Caco-2 (cell line): Measurements from ENCODE around the gene UBAP1. TPM values are rescaled to one million over a fixed set of nuclear protein-coding genes. Genes with fewer than 3 reads are reported as not detected.

Experiments
- BruUV-seq: library from RNA; stranded (reverse); fragments of 400-500 nt; replicated peaks from 2 replicates; lab custom pipeline; 2021; lab: Mats Ljungman, UMichigan
- CTCF ChIA-PET: fragments of 300-600 bp; sonication (Branson Sonifier 250); formaldehyde crosslinking; loops from one replicate; lab custom pipeline; 2022; ENCODE audit warnings: antibody characterized with exemption; lab: Charles Lee
- POLR2A ChIA-PET: fragments of 300-600 bp; sonication (Branson Sonifier 250); formaldehyde crosslinking; loops from one replicate; lab custom pipeline; 2022; ENCODE audit warnings: antibody characterized with exemption; lab: Charles Lee
- DNase-seq, 2 experiments: peaks; one replicate each; pipeline versions ENCODE4 v3.0.0 to v3.0.0-alpha.2; 2020 to 2022
- H3K27me3 ChIP-seq: replicated peaks from 2 replicates; pipeline ENCODE4 v1.6.0; 2011; ENCODE audit warnings: low read length; ENCODE audit not compliant: control insufficient read depth, insufficient read depth
- H3K36me3 ChIP-seq: 2 replicates; pipeline ENCODE4 v1.5.1; 2011; ENCODE audit warnings: low read length; ENCODE audit not compliant: control insufficient read depth, insufficient read depth
- H3K4me1 ChIP-seq: fragments of 250-450 bp; sonication (Bioruptor Pico); 2 replicates; pipeline ENCODE4 v1.5.1; 2020; ENCODE audit warnings: mild to moderate bottlenecking
- H3K4me3 ChIP-seq: 2 replicates; pipeline ENCODE4 v1.5.1; 2011; ENCODE audit warnings: low read depth, mild to moderate bottlenecking, control low read depth, low read length
- H3K9me3 ChIP-seq: fragments of 250-450 bp; sonication (Bioruptor Pico); 2 replicates; pipeline ENCODE4 v1.5.1; 2020; ENCODE audit warnings: mild to moderate bottlenecking, moderate library complexity
- H3K27ac Mint-ChIP-seq: one replicate; pipeline ENCODE4 v1.8.0; 2022; ENCODE audit warnings: mixed read lengths; ENCODE audit not compliant: unreplicated experiment
- H3K27me3 Mint-ChIP-seq: one replicate; pipeline ENCODE4 v1.8.0; 2022; ENCODE audit warnings: mixed read lengths; ENCODE audit not compliant: insufficient read depth, unreplicated experiment
- H3K36me3 Mint-ChIP-seq: one replicate; pipeline ENCODE4 v1.8.0; 2022; ENCODE audit warnings: mild to moderate bottlenecking, mixed read lengths; ENCODE audit not compliant: insufficient read depth, unreplicated experiment
- H3K4me1 Mint-ChIP-seq: one replicate; pipeline ENCODE4 v1.8.0; 2022; ENCODE audit warnings: low read depth, mixed read lengths; ENCODE audit not compliant: unreplicated experiment
- H3K4me3 Mint-ChIP-seq: one replicate; pipeline ENCODE4 v1.8.0; 2022; ENCODE audit warnings: mild to moderate bottlenecking, moderate library complexity, mixed read lengths; ENCODE audit not compliant: unreplicated experiment
- H3K9me3 Mint-ChIP-seq: one replicate; pipeline ENCODE4 v1.8.0; 2022; ENCODE audit warnings: mixed read lengths; ENCODE audit not compliant: unreplicated experiment
- CTCF ChIP-seq, 2 experiments: fragments of 200-600 bp in 1 of 2; IDR thresholded peaks; 1 replicate in 1 of 2; 2 replicates in 1 of 2; pipeline versions ENCODE4 v1.5.1 to v1.8.0; 2011 to 2022; ENCODE audit warnings: antibody characterized with exemption in 1 of 2, control low read depth in 1 of 2, inconsistent platforms in 1 of 2, low read depth in 1 of 2, low read length in 1 of 2, mild to moderate bottlenecking in 1 of 2, moderate library complexity in 1 of 2; ENCODE audit not compliant: insufficient read depth in 1 of 2, severe bottlenecking in 1 of 2, unreplicated experiment in 1 of 2
- intact Hi-C: fragments of 100-400 bp; cut with micrococcal nuclease; formaldehyde crosslinking; loops from one replicate; pipeline ENCODE4 v1.10.0; 2022; ENCODE audit not compliant: unreplicated experiment
- total RNA-seq: library from RNA; stranded (reverse); gene quantifications from 2 replicates; pipeline ENCODE4 v1.2.3, GENCODE V29; 2022

The UBAP1 gene
- total RNA-seq, 1 experiment from 2014 or later, result 33.2 TPM

GRCh38 chr9:34230556-34230955 is 51.7 kb downstream of the UBAP1 start:
- H3K27me3 Mint-ChIP-seq, result no peaks in the 10 kb centered on the region
- POLR2A ChIA-PET, result no interaction called here
- Histone ChIP-seq H3K9me3 (no peaks in the 10 kb centered on the region), H3K36me3 (no peaks in the 10 kb centered on the region), H3K27me3 (no peaks in the 10 kb centered on the region), H3K4me3 (no peak overlapping the region), H3K4me1 (0 out of 2 replicates have a peak, but pooled peaks cover 5% of the 10 kb centered on the region)
- TF ChIP-seq CTCF (IDR thresholded peaks at IDR 0.05; ENCODE audit: insufficient read depth in 1 of 2, low read depth in 1 of 2, low read length in 1 of 2, severe bottlenecking in 1 of 2, unreplicated experiment in 1 of 2), result no peak
- H3K4me1 Mint-ChIP-seq, result no peaks in the 10 kb centered on the region
- H3K9me3 Mint-ChIP-seq, result no peaks in the 10 kb centered on the region
- intact Hi-C loops, result no loop called here
- BruUV-seq, result no TSS peak
- no peak for DNase-seq
- H3K4me3 Mint-ChIP-seq, result no peak overlapping the region
- no peak overlapping the region for H3K27ac Mint-ChIP-seq
- H3K36me3 Mint-ChIP-seq, result peaks cover 11% of the 10 kb centered on the region
- CTCF ChIA-PET, result no interaction called here

- ChIA-PET CTCF (no interaction called here), POLR2A (interaction anchor here (0.5 kb wide), 1 partner anchor 49 kb away, joined by 4 read pairs; no protein-coding TSS in a partner anchor)
- H3K9me3 Mint-ChIP-seq, result no peaks in the 10 kb centered on the region
- no peaks in the 10 kb centered on the region for H3K36me3 ChIP-seq
- intact Hi-C loops, result no loop called here
- H3K27me3 ChIP-seq, result no peaks in the 10 kb centered on the region
- H3K27me3 Mint-ChIP-seq, result no peaks in the 10 kb centered on the region
- H3K9me3 ChIP-seq, result no peaks in the 10 kb centered on the region
- H3K36me3 Mint-ChIP-seq, result peaks cover 21% of the 10 kb centered on the region
- no peaks in the 10 kb centered on the region for H3K4me1 Mint-ChIP-seq
- TF ChIP-seq CTCF (IDR thresholded peaks at IDR 0.05; ENCODE audit: insufficient read depth in 1 of 2, low read depth in 1 of 2, low read length in 1 of 2, severe bottlenecking in 1 of 2, unreplicated experiment in 1 of 2), result no peak
- no peak overlapping the region for H3K4me3 Mint-ChIP-seq
- no peaks in the 10 kb centered on the region for H3K4me1 ChIP-seq
- BruUV-seq, result no TSS peak
- H3K4me3 ChIP-seq, result no peak overlapping the region
- H3K27ac Mint-ChIP-seq, result no peak overlapping the region
- DNase-seq, result no peak
Measured at GRCh38 chr9:34232201-34232600, 53.4 kb downstream of the UBAP1 start.

GRCh38 chr9:34233672-34234071 is 54.8 kb downstream of the UBAP1 start:
- intact Hi-C loops, result no loop called here
- H3K27me3 Mint-ChIP-seq, result no peaks in the 10 kb centered on the region
- no peaks in the 10 kb centered on the region for H3K4me1 Mint-ChIP-seq
- H3K27me3 ChIP-seq, result no peaks in the 10 kb centered on the region
- BruUV-seq, result no TSS peak
- ChIA-PET CTCF (no interaction called here), POLR2A (no interaction called here)
- no peaks in the 10 kb centered on the region for H3K36me3 ChIP-seq
- no peak for TF ChIP-seq CTCF (IDR thresholded peaks at IDR 0.05; ENCODE audit: insufficient read depth in 1 of 2, low read depth in 1 of 2, low read length in 1 of 2, severe bottlenecking in 1 of 2, unreplicated experiment in 1 of 2)
- H3K4me1 ChIP-seq, result no peaks in the 10 kb centered on the region; the same call in 1 of the 2 replicates
- no peaks in the 10 kb centered on the region for H3K9me3 Mint-ChIP-seq
- no peak overlapping the region for H3K4me3 Mint-ChIP-seq
- H3K4me3 ChIP-seq, result no peak overlapping the region
- DNase-seq, result no peak
- no peak overlapping the region for H3K27ac Mint-ChIP-seq
- H3K9me3 ChIP-seq, result no peaks in the 10 kb centered on the region
- peaks cover 21% of the 10 kb centered on the region for H3K36me3 Mint-ChIP-seq
